ENCODE results near the gene DNASE1. TPM values are rescaled to one million over a fixed set of nuclear protein-coding genes. Genes with fewer than 3 reads are reported as not detected.

Gene DNASE1, protein sequence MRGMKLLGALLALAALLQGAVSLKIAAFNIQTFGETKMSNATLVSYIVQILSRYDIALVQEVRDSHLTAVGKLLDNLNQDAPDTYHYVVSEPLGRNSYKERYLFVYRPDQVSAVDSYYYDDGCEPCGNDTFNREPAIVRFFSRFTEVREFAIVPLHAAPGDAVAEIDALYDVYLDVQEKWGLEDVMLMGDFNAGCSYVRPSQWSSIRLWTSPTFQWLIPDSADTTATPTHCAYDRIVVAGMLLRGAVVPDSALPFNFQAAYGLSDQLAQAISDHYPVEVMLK
- 10 to 100 TPM; 10.2 to 11.6 TPM for total RNA-seq
- 1 to 10 TPM in 1 of 2 donors, under 1 TPM in 1; 0.77 to 2.1 TPM for polyA plus RNA-seq

- TF ChIP-seq ZBTB33 (IDR thresholded peaks at IDR 0.05) = no peak
- peak; percentile 52 for TF ChIP-seq CTCF (IDR thresholded peaks at IDR 0.05; ENCODE audit: low read depth, low read length, missing input control)
- TF ChIP-seq EGR1 (IDR thresholded peaks at IDR 0.05; ENCODE audit: low read depth in 2 of 2) = no peak
- TF ChIP-seq RAD21 (IDR thresholded peaks at IDR 0.05) = peak; percentile 54 to 79
- Histone ChIP-seq H3K4me1 (ENCODE audit: control insufficient read depth in 4 of 4, insufficient read depth in 4 of 4, low read length in 3 of 4) (no peaks in the 10 kb centered on the region), H3K36me3 (ENCODE audit: control insufficient read depth in 4 of 4, insufficient read depth in 3 of 4, low read depth in 1 of 4, low read length in 3 of 4) (peaks cover 11 to 41% (median 20%) of the 10 kb centered on the region in 4 donors), H3K9ac (ENCODE audit: low read depth in 1 of 2, low read length in 2 of 2) (no peak within 1 kb of the TSS), H3K4me3 (ENCODE audit: low read depth in 1 of 3, low read length in 3 of 3) (no peak within 1 kb of the TSS), H3K27ac (ENCODE audit: low read depth in 1 of 2, low read length in 2 of 2) (no peak within 1 kb of the TSS), H3K27me3 (ENCODE audit: control insufficient read depth in 4 of 4, insufficient read depth in 4 of 4, low read length in 3 of 4) (no peaks in the 10 kb centered on the region), H3K9me3 (ENCODE audit: control insufficient read depth in 4 of 4, low read length in 3 of 4) (no peaks in the 10 kb centered on the region)
- DNase-seq (ENCODE audit: low spot score) = peak; percentile 73
- WGBS = 73% methylated on average over 14 of the region's 14 CpGs
These were observed at the start of gene DNASE1 for GRCh38 chr16:3654249-3654991. Gene DNASE1, plus strand, starts transcription at chr16:3654691. Its CDS starts 683 bp downstream, at chr16:3655374.

DNA sequence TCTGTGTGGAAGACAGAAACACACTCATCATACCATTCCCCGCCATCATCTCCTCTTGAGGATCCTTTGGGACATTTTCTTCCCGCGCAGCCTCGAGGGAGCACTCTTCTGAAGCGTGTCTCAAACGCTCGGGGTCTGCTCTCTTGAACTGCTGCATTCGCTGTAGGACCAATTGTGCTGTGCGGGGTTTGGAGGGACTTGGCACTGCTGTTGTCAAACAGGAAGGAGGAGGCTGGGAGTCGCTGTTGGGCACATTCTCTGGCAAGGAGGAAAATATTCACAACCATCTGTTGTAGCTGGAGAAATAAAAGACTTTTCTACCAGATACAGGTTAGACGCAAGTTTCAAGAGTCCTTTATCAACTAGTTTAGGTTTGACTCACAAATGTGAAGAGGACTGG is 48.0 kb upstream of the DNASE1 start:
- Histone ChIP-seq H3K4me1 (ENCODE audit: control insufficient read depth in 4 of 4, insufficient read depth in 4 of 4, low read length in 3 of 4) (peaks cover 0 to 26% (median 21%) of the 10 kb centered on the region in 4 donors), H3K9me3 (ENCODE audit: control insufficient read depth in 4 of 4, low read length in 3 of 4) (no peaks in the 10 kb centered on the region), H3K9ac (ENCODE audit: low read depth in 1 of 2, low read length in 2 of 2) (no peak overlapping the region), H3K27me3 (ENCODE audit: control insufficient read depth in 4 of 4, insufficient read depth in 4 of 4, low read length in 3 of 4) (no peaks in the 10 kb centered on the region), H3K27ac (ENCODE audit: low read depth in 1 of 2, low read length in 2 of 2) (no peak overlapping the region), H3K4me3 (ENCODE audit: low read depth in 1 of 3, low read length in 3 of 3) (no peak overlapping the region), H3K36me3 (ENCODE audit: control insufficient read depth in 4 of 4, insufficient read depth in 3 of 4, low read depth in 1 of 4, low read length in 3 of 4) (peaks cover 0 to 7% (median 4%) of the 10 kb centered on the region in 4 donors)
- WGBS = 90% methylated on average over 11 of the region's 11 CpGs
- TF ChIP-seq, protein P1, sequence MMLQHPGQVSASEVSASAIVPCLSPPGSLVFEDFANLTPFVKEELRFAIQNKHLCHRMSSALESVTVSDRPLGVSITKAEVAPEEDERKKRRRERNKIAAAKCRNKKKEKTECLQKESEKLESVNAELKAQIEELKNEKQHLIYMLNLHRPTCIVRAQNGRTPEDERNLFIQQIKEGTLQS (IDR thresholded peaks at IDR 0.05) = no peak
- TF ChIP-seq RXRA (IDR thresholded peaks at IDR 0.05) (no peak), NR2F2 (IDR thresholded peaks at IDR 0.05) (no peak), FOXA1 (IDR thresholded peaks at IDR 0.05) (no peak), HNF4G (IDR thresholded peaks at IDR 0.05) (no peak), ZBTB33 (IDR thresholded peaks at IDR 0.05) (no peak), EGR1 (IDR thresholded peaks at IDR 0.05; ENCODE audit: low read depth in 2 of 2) (no peak), CTCF (IDR thresholded peaks at IDR 0.05; ENCODE audit: low read depth, low read length, missing input control) (no peak), JUND (IDR thresholded peaks at IDR 0.05) (no peak), FOXA2 (IDR thresholded peaks at IDR 0.05) (no peak), YY1 (IDR thresholded peaks at IDR 0.05) (no peak), TAF1 (conservative IDR thresholded peaks at IDR 0.05) (no peak), RAD21 (IDR thresholded peaks at IDR 0.05) (no peak), GABPA (IDR thresholded peaks at IDR 0.05 in 1 of 2, conservative IDR thresholded peaks at IDR 0.05 in 1 of 2) (no peak), SP1 (IDR thresholded peaks at IDR 0.05) (no peak), HNF4A (conservative IDR thresholded peaks at IDR 0.05) (no peak)
- TF ChIP-seq, protein P2, sequence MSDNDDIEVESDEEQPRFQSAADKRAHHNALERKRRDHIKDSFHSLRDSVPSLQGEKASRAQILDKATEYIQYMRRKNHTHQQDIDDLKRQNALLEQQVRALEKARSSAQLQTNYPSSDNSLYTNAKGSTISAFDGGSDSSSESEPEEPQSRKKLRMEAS (IDR thresholded peaks at IDR 0.05) = no peak
- DNase-seq (ENCODE audit: low spot score) = no peak
